A673 (cell line): ENCODE results near the gene TIMM29. TPM values are rescaled to one million over a fixed set of nuclear protein-coding genes. Genes with fewer than 3 reads are reported as not detected.

ENCODE experiments used
- BruUV-seq: library from RNA; stranded (reverse); fragments of 400-500 nt; replicated peaks from 2 replicates; lab custom pipeline; 2021; lab: Mats Ljungman, UMichigan
- CTCF ChIA-PET: fragments of 300-600 bp; sonication (Branson Sonifier 250); formaldehyde crosslinking; loops from one replicate; lab custom pipeline; 2022; ENCODE audit warnings: antibody characterized with exemption; lab: Charles Lee
- POLR2A ChIA-PET: fragments of 300-600 bp; sonication (Branson Sonifier 250); formaldehyde crosslinking; loops from one replicate; lab custom pipeline; 2022; ENCODE audit warnings: antibody characterized with exemption; ENCODE audit not compliant: low non-redundant PET; lab: Charles Lee
- DNase-seq: peaks from one replicate; pipeline ENCODE4 v3.0.0-alpha.2; 2015; ENCODE audit warnings: low spot score
- H3K27ac ChIP-seq: fragments of 200-600 bp; sonication (generic); 2 replicates; pipeline ENCODE4 v1.5.1; 2016; ENCODE audit warnings: mixed run types, low read depth, mild to moderate bottlenecking, mixed read lengths, antibody characterized with exemption, low read length; ENCODE audit not compliant: poor library complexity, severe bottlenecking
- H3K27me3 ChIP-seq: fragments of 200-600 bp; sonication (generic); replicated peaks from 2 replicates; pipeline ENCODE4 v1.6.1; 2017; ENCODE audit warnings: mixed run types, low read depth, mild to moderate bottlenecking, mixed read lengths, antibody characterized with exemption, low read length; ENCODE audit not compliant: insufficient read depth, poor library complexity
- H3K36me3 ChIP-seq: fragments of 200-600 bp; sonication (generic); 2 replicates; pipeline ENCODE4 v1.6.1; 2016; ENCODE audit warnings: mixed run types, mild to moderate bottlenecking, mixed read lengths, antibody characterized with exemption, low read length; ENCODE audit not compliant: insufficient read depth, poor library complexity, severe bottlenecking
- H3K4me1 ChIP-seq: fragments of 200-600 bp; sonication (generic); 2 replicates; pipeline ENCODE4 v1.6.1; 2017; ENCODE audit warnings: mixed run types, mild to moderate bottlenecking, mixed read lengths, antibody characterized with exemption, low read length; ENCODE audit not compliant: insufficient read depth, poor library complexity, severe bottlenecking
- H3K4me3 ChIP-seq: fragments of 200-600 bp; sonication (generic); 2 replicates; pipeline ENCODE4 v1.5.1; 2016; ENCODE audit warnings: low read depth, mixed run types, mild to moderate bottlenecking, mixed read lengths, low read length; ENCODE audit not compliant: poor library complexity, severe bottlenecking
- H3K9me3 ChIP-seq: fragments of 200-600 bp; sonication (generic); 2 replicates; pipeline ENCODE4 v1.6.1; 2016; ENCODE audit warnings: mixed run types, low read depth, mild to moderate bottlenecking, mixed read lengths, antibody characterized with exemption, low read length; ENCODE audit not compliant: poor library complexity, severe bottlenecking
- EZH2 ChIP-seq: fragments of 200-600 bp; sonication (generic); IDR thresholded peaks from 2 replicates; pipeline ENCODE4 v1.6.1; 2017; ENCODE audit warnings: borderline replicate concordance, low read depth, mild to moderate bottlenecking, mixed read lengths, antibody characterized with exemption, low read length; ENCODE audit not compliant: poor library complexity, severe bottlenecking
- intact Hi-C: fragments of 100-400 bp; cut with micrococcal nuclease; formaldehyde crosslinking; loops from one replicate; pipeline ENCODE4 v1.10.0; 2022; ENCODE audit not compliant: unreplicated experiment
- total RNA-seq: library from RNA; stranded (reverse); gene quantifications from 2 replicates; pipeline ENCODE4 v1.2.3, GENCODE V29; 2021
- TF ChIP-seq, protein P1 (sequence below): fragments of 300-800, 200-600 bp; sonication (generic); conservative IDR thresholded peaks from 2 replicates; pipeline ENCODE4 v1.5.1; 2017; ENCODE audit warnings: low read depth, mild to moderate bottlenecking, antibody characterized with exemption, low read length, moderate library complexity, mixed read lengths

Gene TIMM29
- total RNA-seq, 1 experiment from 2014 or later = 30.0 TPM

DNA sequence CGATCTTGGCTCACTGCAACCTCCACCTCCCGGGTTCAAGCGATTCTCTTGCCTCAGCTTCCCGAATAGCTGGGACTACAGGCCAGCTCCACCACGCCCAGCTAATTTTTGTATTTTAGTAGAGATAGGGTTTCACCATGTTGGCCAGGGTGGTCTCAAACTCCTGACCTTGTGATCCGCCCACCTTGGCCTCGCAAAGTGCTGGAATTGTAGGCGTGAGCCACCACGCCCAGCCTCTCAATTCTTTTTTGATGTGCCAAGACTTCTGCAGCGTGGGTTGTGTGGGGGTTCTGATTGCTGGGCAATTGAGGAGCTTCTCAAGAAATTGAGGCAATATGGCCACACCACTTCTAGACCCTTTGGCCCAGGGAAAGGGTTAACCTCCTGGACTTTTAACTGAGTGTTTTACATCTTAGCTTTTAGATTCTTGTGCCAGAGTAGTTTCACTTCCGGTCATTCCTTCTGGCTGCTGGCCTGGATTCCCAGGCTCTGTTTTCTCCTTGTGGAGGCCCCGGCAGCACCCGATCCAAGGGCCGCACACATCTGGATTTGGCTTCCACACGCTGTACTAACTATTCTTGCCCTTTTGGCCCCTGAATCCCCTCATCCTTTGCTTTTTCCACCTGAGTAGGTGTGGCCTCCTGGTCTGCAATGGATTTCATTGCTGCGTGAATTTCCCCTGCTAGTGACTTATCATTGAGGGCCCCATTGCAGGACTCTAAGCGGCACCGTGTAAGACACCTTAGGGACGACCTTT lies 46.9 kb downstream of the TIMM29 start:
- TF ChIP-seq, protein P1, sequence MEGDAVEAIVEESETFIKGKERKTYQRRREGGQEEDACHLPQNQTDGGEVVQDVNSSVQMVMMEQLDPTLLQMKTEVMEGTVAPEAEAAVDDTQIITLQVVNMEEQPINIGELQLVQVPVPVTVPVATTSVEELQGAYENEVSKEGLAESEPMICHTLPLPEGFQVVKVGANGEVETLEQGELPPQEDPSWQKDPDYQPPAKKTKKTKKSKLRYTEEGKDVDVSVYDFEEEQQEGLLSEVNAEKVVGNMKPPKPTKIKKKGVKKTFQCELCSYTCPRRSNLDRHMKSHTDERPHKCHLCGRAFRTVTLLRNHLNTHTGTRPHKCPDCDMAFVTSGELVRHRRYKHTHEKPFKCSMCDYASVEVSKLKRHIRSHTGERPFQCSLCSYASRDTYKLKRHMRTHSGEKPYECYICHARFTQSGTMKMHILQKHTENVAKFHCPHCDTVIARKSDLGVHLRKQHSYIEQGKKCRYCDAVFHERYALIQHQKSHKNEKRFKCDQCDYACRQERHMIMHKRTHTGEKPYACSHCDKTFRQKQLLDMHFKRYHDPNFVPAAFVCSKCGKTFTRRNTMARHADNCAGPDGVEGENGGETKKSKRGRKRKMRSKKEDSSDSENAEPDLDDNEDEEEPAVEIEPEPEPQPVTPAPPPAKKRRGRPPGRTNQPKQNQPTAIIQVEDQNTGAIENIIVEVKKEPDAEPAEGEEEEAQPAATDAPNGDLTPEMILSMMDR = no peak
- no peak for TF ChIP-seq EZH2
- Histone ChIP-seq H3K4me1 (peaks cover 5% of the 10 kb centered on the region), H3K9me3 (no peaks in the 10 kb centered on the region), H3K27me3 (no peaks in the 10 kb centered on the region), H3K36me3 (no peaks in the 10 kb centered on the region), H3K27ac (no peak overlapping the region), H3K4me3 (no peak overlapping the region)
- no TSS peak for BruUV-seq
- ChIA-PET POLR2A (no interaction called here), CTCF (no interaction called here)
- no peak for DNase-seq
- intact Hi-C loops = no loop called here

DNA sequence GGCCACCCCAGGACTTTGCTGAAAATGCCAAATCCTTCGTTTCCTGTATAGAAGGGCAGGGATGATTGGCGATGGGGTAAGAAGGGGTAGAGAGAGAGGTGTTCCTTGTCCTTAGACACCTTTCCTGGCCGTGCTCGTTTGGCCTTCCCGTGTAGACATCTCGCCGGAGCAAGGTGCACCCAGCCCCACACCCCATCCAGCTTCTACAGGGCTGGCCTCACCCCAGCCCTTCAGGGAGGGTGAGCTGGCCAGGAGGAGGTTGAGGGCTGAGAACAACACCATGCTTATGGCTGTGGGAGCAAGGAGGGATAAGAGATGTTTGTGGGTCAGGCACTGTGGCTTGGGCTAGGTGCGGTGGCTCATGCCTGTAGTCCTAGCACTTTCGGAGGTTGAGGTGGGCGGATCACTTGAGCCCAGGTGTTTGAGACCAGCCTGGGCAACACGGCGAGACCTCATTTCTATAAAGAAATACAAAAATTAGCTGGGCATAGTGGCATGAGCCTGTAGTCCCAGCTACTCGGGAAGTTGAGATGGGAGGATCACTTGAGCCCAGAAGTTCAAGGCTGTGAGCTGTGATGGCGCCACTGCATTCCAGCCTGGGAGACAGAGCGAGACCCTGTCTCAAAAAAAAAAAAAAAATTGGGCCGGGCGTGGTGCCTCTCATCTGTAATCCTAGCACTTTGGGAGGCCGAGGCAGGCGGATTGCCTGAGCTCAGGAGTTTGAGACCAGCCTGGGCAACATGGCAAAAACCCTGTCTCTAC lies 47.7 kb downstream of the TIMM29 start:
- Histone ChIP-seq H3K36me3 (peaks cover under 1% of the 10 kb centered on the region), H3K4me3 (no peak overlapping the region), H3K27ac (no peak overlapping the region), H3K9me3 (no peaks in the 10 kb centered on the region), H3K27me3 (no peaks in the 10 kb centered on the region), H3K4me1 (peaks cover 5% of the 10 kb centered on the region)
- intact Hi-C loops = no loop called here
- no peak for TF ChIP-seq EZH2
- TF ChIP-seq, protein P1 = no peak
- BruUV-seq = no TSS peak
- no peak for DNase-seq
- CTCF ChIA-PET = no interaction called here
- POLR2A ChIA-PET = no interaction called here

- peaks cover 5% of the 10 kb centered on the region for H3K4me1 ChIP-seq
- peaks cover 4% of the 10 kb centered on the region for H3K36me3 ChIP-seq
- CTCF ChIA-PET = interaction anchor here (0.7 kb wide), 1 partner anchor 41 kb away, joined by 3 read pairs; no protein-coding TSS in a partner anchor
- no peaks in the 10 kb centered on the region for H3K9me3 ChIP-seq
- intact Hi-C loops = no loop called here
- no peak overlapping the region for H3K27ac ChIP-seq
- H3K27me3 ChIP-seq = no peaks in the 10 kb centered on the region
- TF ChIP-seq, protein P1 = no peak
- TF ChIP-seq EZH2 = no peak
- BruUV-seq = no TSS peak
- no peak overlapping the region for H3K4me3 ChIP-seq
- no peak for DNase-seq
- POLR2A ChIA-PET = no interaction called here
Measured at GRCh38 chr19:10977742-10978092, 49.1 kb downstream of the TIMM29 start.

Other genes starting within 250 kb of the TIMM29 start
- 82.4 and 89.6 TPM in 2 replicates for gene QTRT1, start 227.4 kb upstream of the TIMM29 start, total RNA-seq
- 143 and 155 TPM in 2 replicates for gene DNM2, start 210.7 kb upstream of the TIMM29 start, total RNA-seq
- 23.1 and 27.3 TPM in 2 replicates for gene TMED1, start 92.6 kb upstream of the TIMM29 start, total RNA-seq
- not detected in 2 replicates for gene C19orf38, start 80.4 kb upstream of the TIMM29 start, total RNA-seq
- 78.7 and 81.5 TPM in 2 replicates for gene CARM1, start 57.3 kb upstream of the TIMM29 start, total RNA-seq
- 24.5 and 24.6 TPM in 2 replicates for gene YIPF2, start 172 bp upstream of the TIMM29 start, total RNA-seq
- gene SMARCA4, start 32.2 kb downstream of the TIMM29 start, total RNA-seq = 307 and 319 TPM in 2 replicates
- 162 and 175 TPM in 2 replicates for gene LDLR, start 160.7 kb downstream of the TIMM29 start, total RNA-seq
- 97.6 and 107 TPM in 2 replicates for gene SPC24, start 227.0 kb downstream of the TIMM29 start, total RNA-seq